ENCODE results near the gene OSTN.

DNA sequence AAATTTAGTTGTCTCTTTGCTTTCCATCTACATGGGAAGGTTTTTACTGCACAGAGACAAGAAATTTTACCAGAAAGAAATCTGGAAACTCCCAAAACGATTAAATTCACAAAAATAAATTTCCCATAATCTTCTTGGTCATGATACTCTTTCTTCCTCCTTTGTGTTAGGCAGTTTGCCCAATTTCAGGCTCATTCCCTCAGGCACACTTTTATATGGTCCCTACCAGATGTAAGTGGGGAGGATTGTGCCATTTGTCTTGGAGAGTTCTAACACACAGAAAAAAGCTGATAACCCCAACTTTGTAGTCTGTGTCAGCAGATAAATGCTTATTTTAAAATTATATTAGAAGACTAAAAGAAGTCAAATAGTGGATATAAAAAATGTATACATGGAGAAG is 81.1 kb downstream of the OSTN start:
- TF ChIP-seq CTCF (IDR thresholded peaks at IDR 0.05; ENCODE audit: borderline replicate concordance, extremely low read depth, low read length, poor library complexity, severe bottlenecking) (no peak), EZH2 (IDR thresholded peaks at IDR 0.05; ENCODE audit: borderline replicate concordance, low read depth, low read length, severe bottlenecking) (no peak)
